ENCODE data around the gene AVL9.

Gene AVL9

DNA sequence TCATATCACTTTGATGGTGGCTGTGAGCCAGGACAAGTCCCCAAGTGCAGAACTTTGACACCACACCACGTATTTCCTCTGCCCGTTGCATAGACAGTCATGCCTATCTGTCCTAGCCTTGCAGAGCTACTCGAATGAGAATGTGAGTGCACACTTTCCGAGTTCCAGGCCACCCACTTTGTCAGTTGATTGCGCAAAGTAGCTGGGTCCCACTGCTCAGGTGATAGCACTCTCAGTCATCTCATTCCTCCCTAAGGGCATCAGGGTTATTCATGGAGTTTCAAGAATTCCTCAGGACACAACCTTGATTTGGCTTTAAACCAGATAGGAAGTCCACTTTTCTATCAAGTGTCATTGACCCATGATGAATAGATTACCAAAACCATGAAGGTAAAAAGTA, 24.4 kb upstream of the AVL9 start:
- Histone ChIP-seq H3K27me3 (ENCODE audit: control insufficient read depth, insufficient read depth, low read length, poor library complexity, severe bottlenecking) (no peaks in the 10 kb centered on the region), H3K4me3 (ENCODE audit: insufficient read depth, low read depth, low read length) (no peak overlapping the region), H3K9me3 (ENCODE audit: control insufficient read depth, low read length) (no peaks in the 10 kb centered on the region), H3K4me1 (ENCODE audit: control insufficient read depth, insufficient read depth, low read length) (no peaks in the 10 kb centered on the region), H3K36me3 (ENCODE audit: control insufficient read depth, insufficient read depth, low read length) (no peaks in the 10 kb centered on the region), H3K27ac (ENCODE audit: insufficient read depth, low read depth, low read length, poor library complexity, severe bottlenecking) (no peak overlapping the region)
- 79 to 86% methylated on average over 5 of the region's 5 CpGs for WGBS, 2 experiments

DNA sequence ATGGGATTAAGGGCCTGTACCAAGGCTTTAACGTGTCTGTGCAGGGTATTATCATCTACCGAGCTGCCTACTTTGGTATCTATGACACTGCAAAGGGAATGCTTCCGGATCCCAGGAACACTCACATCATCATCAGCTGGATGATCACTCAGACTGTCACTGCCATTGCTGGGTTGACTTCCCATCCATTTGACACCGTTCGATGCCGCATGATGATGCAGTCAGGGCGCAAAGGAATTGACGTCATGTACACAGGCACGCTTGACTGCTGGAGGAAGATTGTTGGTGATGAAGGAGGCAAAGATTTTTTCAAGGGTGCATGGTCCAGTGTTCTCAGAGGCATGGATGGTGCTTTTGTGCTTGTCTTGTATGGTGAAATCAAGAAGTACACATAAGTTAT, 23.3 kb upstream of the AVL9 start:
- no peaks in the 10 kb centered on the region for H3K36me3 ChIP-seq (ENCODE audit: control insufficient read depth, insufficient read depth, low read length)
- no peaks in the 10 kb centered on the region for H3K9me3 ChIP-seq (ENCODE audit: control insufficient read depth, low read length)
- no peak overlapping the region for H3K27ac ChIP-seq (ENCODE audit: insufficient read depth, low read depth, low read length, poor library complexity, severe bottlenecking)
- 91 to 94% methylated on average over 9 of the region's 9 CpGs for WGBS, 2 experiments
- H3K4me1 ChIP-seq (ENCODE audit: control insufficient read depth, insufficient read depth, low read length): no peaks in the 10 kb centered on the region
- H3K27me3 ChIP-seq (ENCODE audit: control insufficient read depth, insufficient read depth, low read length, poor library complexity, severe bottlenecking): no peaks in the 10 kb centered on the region
- H3K4me3 ChIP-seq (ENCODE audit: insufficient read depth, low read depth, low read length): no peak overlapping the region

DNA sequence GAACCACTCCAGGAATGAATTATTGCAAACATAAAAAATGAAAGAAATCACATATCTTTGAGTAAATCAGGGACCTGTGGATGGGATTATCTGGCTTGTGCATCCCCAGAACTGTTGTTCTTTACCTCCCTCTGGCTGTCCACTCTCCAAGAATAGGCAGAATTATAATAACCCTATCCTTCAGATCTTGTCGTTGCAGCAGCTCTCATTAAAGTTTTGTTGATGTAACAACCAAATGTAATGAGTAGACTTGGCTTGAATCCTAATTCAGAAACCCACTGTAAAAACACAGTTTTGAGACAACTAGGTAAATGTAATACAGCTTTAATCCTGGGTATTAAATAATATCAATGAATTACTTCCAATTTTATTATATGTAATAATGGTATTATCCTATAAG, 21.3 kb upstream of the AVL9 start:
- Histone ChIP-seq H3K4me3 (ENCODE audit: insufficient read depth, low read depth, low read length) (no peak overlapping the region), H3K36me3 (ENCODE audit: control insufficient read depth, insufficient read depth, low read length) (no peaks in the 10 kb centered on the region), H3K27me3 (ENCODE audit: control insufficient read depth, insufficient read depth, low read length, poor library complexity, severe bottlenecking) (no peaks in the 10 kb centered on the region), H3K4me1 (ENCODE audit: control insufficient read depth, insufficient read depth, low read length) (no peaks in the 10 kb centered on the region), H3K9me3 (ENCODE audit: control insufficient read depth, low read length) (no peaks in the 10 kb centered on the region), H3K27ac (ENCODE audit: insufficient read depth, low read depth, low read length, poor library complexity, severe bottlenecking) (no peak overlapping the region)
- 92% methylated on average over 1 of the region's 1 CpG; no CpG with 5 or more reads in 1 of the 2 experiments for WGBS, 2 experiments

DNA sequence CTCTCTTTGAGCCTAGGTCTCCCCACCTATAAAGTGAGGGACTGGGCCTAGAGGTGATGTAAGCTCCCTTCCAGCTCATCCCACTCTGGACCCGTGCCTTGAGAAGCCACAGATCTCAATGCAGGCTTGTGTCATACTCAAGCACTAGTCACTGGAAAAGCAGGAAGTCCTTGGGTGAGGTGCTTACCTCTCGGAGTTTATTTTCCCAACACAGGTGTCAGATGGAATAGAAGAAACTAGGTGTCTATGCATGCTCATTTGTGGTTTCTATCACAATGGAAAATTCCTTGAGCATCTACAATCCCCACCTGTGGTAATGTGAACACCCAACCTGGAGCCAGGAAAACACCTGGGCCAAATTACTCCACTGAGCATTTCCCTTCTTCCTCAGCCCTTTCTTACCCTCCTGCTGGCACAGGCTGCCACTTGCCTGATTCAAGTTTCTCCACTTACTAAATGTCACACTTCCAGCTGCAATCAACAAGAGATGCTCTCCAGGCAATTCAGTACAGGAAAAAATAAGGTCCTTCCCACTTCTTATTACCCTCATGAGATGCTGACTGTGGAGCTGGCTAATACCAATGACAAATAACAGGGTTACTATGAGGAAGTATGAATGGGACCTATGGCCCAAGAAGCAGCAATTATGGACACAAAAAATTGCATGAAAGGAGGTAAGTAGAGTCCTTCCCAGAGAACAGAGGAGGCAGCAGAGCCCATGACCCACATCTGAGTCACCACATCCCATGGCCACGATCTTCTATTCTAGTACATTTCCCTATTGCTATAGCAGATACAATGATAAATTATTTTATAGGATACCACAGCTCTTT, 18.3 kb upstream of the AVL9 start:
- Histone ChIP-seq H3K4me1 (ENCODE audit: control insufficient read depth, insufficient read depth, low read length) (no peaks in the 10 kb centered on the region), H3K9me3 (ENCODE audit: control insufficient read depth, low read length) (no peaks in the 10 kb centered on the region), H3K27me3 (ENCODE audit: control insufficient read depth, insufficient read depth, low read length, poor library complexity, severe bottlenecking) (no peaks in the 10 kb centered on the region), H3K4me3 (ENCODE audit: insufficient read depth, low read depth, low read length) (no peak overlapping the region), H3K36me3 (ENCODE audit: control insufficient read depth, insufficient read depth, low read length) (no peaks in the 10 kb centered on the region), H3K27ac (ENCODE audit: insufficient read depth, low read depth, low read length, poor library complexity, severe bottlenecking) (no peak overlapping the region)
- WGBS, 2 experiments: 80 to 94% methylated on average over 2 to 3 of the region's 3 CpGs

DNA sequence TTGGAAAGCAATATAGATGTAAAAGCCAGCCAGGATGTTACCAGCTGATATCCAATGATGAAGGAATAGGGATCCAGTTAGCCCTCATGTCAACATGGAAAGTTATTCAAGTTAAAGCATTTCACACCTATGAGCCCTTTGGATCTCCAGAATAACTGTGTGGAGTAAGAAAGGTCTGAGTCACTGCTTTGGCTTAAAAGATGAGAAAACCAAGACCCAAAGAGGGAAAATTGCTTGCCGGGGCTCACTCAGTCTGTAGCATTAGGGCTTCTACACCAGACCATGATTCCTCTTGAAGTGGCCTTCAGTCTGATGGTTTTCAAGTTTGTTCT, 17.7 kb upstream of the AVL9 start:
- Histone ChIP-seq H3K9me3 (ENCODE audit: control insufficient read depth, low read length) (no peaks in the 10 kb centered on the region), H3K4me3 (ENCODE audit: insufficient read depth, low read depth, low read length) (no peak overlapping the region)
- WGBS, 2 experiments: 93 to 95% methylated on average over 1 of the region's 1 CpG

DNA sequence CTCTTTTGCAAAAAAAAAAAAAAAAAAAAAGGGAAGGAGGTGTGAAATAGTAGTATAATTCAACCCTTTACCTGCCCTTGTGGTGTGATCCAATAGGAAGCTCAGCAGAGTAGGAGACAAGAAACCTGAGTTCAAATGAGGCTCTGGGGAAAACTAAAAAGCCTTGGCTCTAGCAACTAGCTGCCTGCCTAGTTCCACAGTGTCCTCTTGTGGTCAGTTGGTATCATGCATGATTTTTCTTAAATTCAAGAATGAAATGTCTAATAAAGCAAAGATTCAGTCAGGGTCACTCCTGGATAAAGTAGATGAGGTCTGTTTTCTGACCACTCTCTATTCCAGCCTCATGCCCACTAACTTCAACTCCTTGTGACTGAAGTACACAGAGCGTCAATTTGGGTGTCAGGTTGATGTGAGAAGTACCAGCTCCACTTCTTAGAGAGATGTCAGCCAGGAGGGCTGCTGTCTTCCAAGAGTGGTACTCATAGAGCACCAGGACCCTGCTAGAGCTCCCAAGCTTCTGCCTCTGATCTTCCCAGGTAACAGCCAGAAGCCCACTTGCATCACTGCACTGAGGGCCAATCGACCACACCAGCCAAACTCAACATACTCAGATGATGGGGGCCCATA, 15.6 kb upstream of the AVL9 start:
- Histone ChIP-seq H3K27ac (ENCODE audit: insufficient read depth, low read depth, low read length, poor library complexity, severe bottlenecking) (no peak overlapping the region), H3K4me1 (ENCODE audit: control insufficient read depth, insufficient read depth, low read length) (no peaks in the 10 kb centered on the region), H3K27me3 (ENCODE audit: control insufficient read depth, insufficient read depth, low read length, poor library complexity, severe bottlenecking) (no peaks in the 10 kb centered on the region), H3K4me3 (ENCODE audit: insufficient read depth, low read depth, low read length) (no peak overlapping the region), H3K36me3 (ENCODE audit: control insufficient read depth, insufficient read depth, low read length) (no peaks in the 10 kb centered on the region), H3K9me3 (ENCODE audit: control insufficient read depth, low read length) (no peaks in the 10 kb centered on the region)
- WGBS, 2 experiments: 90 to 92% methylated on average over 2 of the region's 2 CpGs

More for the DNA sequence above, 17.7 kb upstream of the AVL9 start:
- Histone ChIP-seq H3K27ac (ENCODE audit: insufficient read depth, low read depth, low read length, poor library complexity, severe bottlenecking) (no peak overlapping the region), H3K27me3 (ENCODE audit: control insufficient read depth, insufficient read depth, low read length, poor library complexity, severe bottlenecking) (no peaks in the 10 kb centered on the region), H3K36me3 (ENCODE audit: control insufficient read depth, insufficient read depth, low read length) (no peaks in the 10 kb centered on the region), H3K4me1 (ENCODE audit: control insufficient read depth, insufficient read depth, low read length) (no peaks in the 10 kb centered on the region)

GRCh38 chr7:32481176-32481575, 14.1 kb upstream of the AVL9 start:
- H3K27ac ChIP-seq (ENCODE audit: insufficient read depth, low read depth, low read length, poor library complexity, severe bottlenecking): no peak overlapping the region
- no peaks in the 10 kb centered on the region for H3K27me3 ChIP-seq (ENCODE audit: control insufficient read depth, insufficient read depth, low read length, poor library complexity, severe bottlenecking)
- H3K9me3 ChIP-seq (ENCODE audit: control insufficient read depth, low read length): no peaks in the 10 kb centered on the region
- H3K4me1 ChIP-seq (ENCODE audit: control insufficient read depth, insufficient read depth, low read length): no peaks in the 10 kb centered on the region
- no peaks in the 10 kb centered on the region for H3K36me3 ChIP-seq (ENCODE audit: control insufficient read depth, insufficient read depth, low read length)
- no peak overlapping the region for H3K4me3 ChIP-seq (ENCODE audit: insufficient read depth, low read depth, low read length)
- WGBS, 2 experiments: 69% methylated on average over 1 of the region's 1 CpG; no CpG with 5 or more reads in 1 of the 2 experiments

- no peaks in the 10 kb centered on the region for H3K9me3 ChIP-seq (ENCODE audit: control insufficient read depth, low read length)
- H3K27ac ChIP-seq (ENCODE audit: insufficient read depth, low read depth, low read length, poor library complexity, severe bottlenecking): no peak overlapping the region
- no peak overlapping the region for H3K4me3 ChIP-seq (ENCODE audit: insufficient read depth, low read depth, low read length)
- WGBS, 2 experiments: 89 to 93% methylated on average over 3 of the region's 3 CpGs
- H3K36me3 ChIP-seq (ENCODE audit: control insufficient read depth, insufficient read depth, low read length): peaks cover 7% of the 10 kb centered on the region
- H3K4me1 ChIP-seq (ENCODE audit: control insufficient read depth, insufficient read depth, low read length): no peaks in the 10 kb centered on the region
- H3K27me3 ChIP-seq (ENCODE audit: control insufficient read depth, insufficient read depth, low read length, poor library complexity, severe bottlenecking): no peaks in the 10 kb centered on the region
These were observed 13.4 kb upstream of the AVL9 start for GRCh38 chr7:32481921-32482320.

DNA sequence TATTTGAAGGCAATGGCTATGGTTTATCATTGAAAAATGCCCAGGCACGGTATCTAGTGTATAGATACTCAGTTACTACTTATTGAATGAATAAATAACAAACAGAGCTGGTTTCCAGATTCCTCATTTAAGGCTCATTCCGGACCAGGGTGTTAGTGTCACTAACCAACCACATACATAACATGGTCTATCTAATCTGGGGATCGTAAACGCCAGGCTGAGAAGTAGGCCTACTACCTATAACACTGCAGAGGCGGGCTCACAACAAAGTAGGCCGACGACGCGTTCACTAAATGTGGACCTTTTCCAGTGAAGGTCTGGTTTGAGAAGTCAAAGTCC, 5.5 kb upstream of the AVL9 start:
- Histone ChIP-seq H3K4me3 (ENCODE audit: insufficient read depth, low read depth, low read length) (peak overlapping the region; percentile 87), H3K27me3 (ENCODE audit: control insufficient read depth, insufficient read depth, low read length, poor library complexity, severe bottlenecking) (no peaks in the 10 kb centered on the region), H3K4me1 (ENCODE audit: control insufficient read depth, insufficient read depth, low read length) (peaks cover 8% of the 10 kb centered on the region), H3K27ac (ENCODE audit: insufficient read depth, low read depth, low read length, poor library complexity, severe bottlenecking) (no peak overlapping the region), H3K36me3 (ENCODE audit: control insufficient read depth, insufficient read depth, low read length) (peaks cover 10% of the 10 kb centered on the region), H3K9me3 (ENCODE audit: control insufficient read depth, low read length) (no peaks in the 10 kb centered on the region)
- 3 to 6% methylated on average over 8 to 9 of the region's 9 CpGs for WGBS, 2 experiments

DNA sequence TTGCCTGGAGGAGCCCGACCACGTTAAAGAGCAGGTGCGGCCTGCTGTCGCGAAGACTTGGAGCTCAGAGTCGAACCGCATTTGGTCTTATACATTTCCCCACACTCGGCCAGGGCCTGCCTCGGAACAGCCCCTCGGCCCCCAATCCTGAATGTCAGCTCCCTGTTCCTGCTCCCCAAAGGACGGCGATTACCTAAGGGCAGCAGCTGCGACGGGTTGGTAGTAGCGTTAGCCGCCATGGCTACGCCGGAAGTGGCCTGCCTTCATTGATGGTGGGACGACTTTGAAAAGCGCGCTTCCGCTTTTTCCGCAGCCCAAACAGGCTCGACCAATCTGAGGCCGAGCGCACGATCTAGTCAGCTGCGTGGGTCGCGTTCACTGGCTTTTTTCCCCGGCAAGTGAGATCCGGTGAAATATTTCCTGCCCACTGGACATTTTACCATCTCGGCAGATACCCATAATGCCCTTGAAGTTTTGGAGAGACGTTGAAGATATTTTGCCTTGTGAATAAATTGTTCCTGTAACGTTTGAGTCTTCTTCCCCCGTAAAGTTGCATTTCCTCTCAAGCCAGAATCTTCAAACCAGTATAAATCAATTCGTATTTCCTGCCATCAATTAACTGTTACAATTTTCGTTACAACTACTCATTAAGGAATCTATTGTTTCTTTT, 5.0 kb upstream of the AVL9 start, which contains the start of gene LSM5:
TSS of gene LSM5 (minus strand) at position 254 of the 670 bp plus-strand sequence. CDS start at position 239, 15 bp downstream.
- Histone ChIP-seq H3K4me3 (ENCODE audit: insufficient read depth, low read depth, low read length) (peak within 1 kb of the TSS; percentile 87), H3K4me1 (ENCODE audit: control insufficient read depth, insufficient read depth, low read length) (peaks cover 8% of the 10 kb centered on the region), H3K9me3 (ENCODE audit: control insufficient read depth, low read length) (no peaks in the 10 kb centered on the region), H3K27me3 (ENCODE audit: control insufficient read depth, insufficient read depth, low read length, poor library complexity, severe bottlenecking) (no peaks in the 10 kb centered on the region), H3K27ac (ENCODE audit: insufficient read depth, low read depth, low read length, poor library complexity, severe bottlenecking) (no peak within 1 kb of the TSS), H3K36me3 (ENCODE audit: control insufficient read depth, insufficient read depth, low read length) (peaks cover 10% of the 10 kb centered on the region)
- WGBS, 2 experiments: 2% methylated on average over 37 to 38 of the region's 38 CpGs
